ENCODE results near the gene MIA.

MIA gene

GRCh38 chr19:40747536-40747935, 27.8 kb upstream of the MIA start:
- no peak overlapping the region for H3K4me3 ChIP-seq (ENCODE audit: low read length)
- no peak overlapping the region for H2AFZ ChIP-seq (ENCODE audit: low read length)
- H3K79me2 ChIP-seq (ENCODE audit: low read length), result peaks cover 28% of the 10 kb centered on the region
- no peaks in the 10 kb centered on the region for H3K9me2 ChIP-seq (replicated peaks; ENCODE audit: insufficient read depth, low read length)
- TF ChIP-seq EZH2 (optimal IDR thresholded peaks at IDR 0.05; ENCODE audit: low read depth, low read length) (no peak), CTCF (IDR thresholded peaks at IDR 0.05; ENCODE audit: low read length) (no peak), EZH2phosphoT487 (IDR thresholded peaks at IDR 0.05; ENCODE audit: low read length) (no peak)
- H3K4me1 ChIP-seq (ENCODE audit: low read length), result 0 out of 2 replicates have a peak, but pooled peaks cover 5% of the 10 kb centered on the region
- no peak overlapping the region for H3K4me2 ChIP-seq (ENCODE audit: low read depth, low read length)
- no peaks in the 10 kb centered on the region for H3K9me3 ChIP-seq (replicated peaks; ENCODE audit: insufficient read depth, low read length)
- no peak overlapping the region for H3K9ac ChIP-seq (ENCODE audit: low read length)
- no peaks in the 10 kb centered on the region for H3K36me3 ChIP-seq (replicated peaks; ENCODE audit: insufficient read depth, low read length)
- no peak overlapping the region for H3K27ac ChIP-seq (ENCODE audit: low read length)
- DNase-seq, result no peak
- no peaks in the 10 kb centered on the region for H4K20me1 ChIP-seq (ENCODE audit: insufficient read depth, low read length)
- H3K27me3 ChIP-seq (replicated peaks; ENCODE audit: insufficient read depth, low read length), result no peaks in the 10 kb centered on the region
- H3F3A ChIP-seq (ENCODE audit: insufficient read depth, low read length), result peaks cover 6% of the 10 kb centered on the region

GRCh38 chr19:40750058-40750873, 25.1 kb upstream of the MIA start, which contains the start of gene ACTMAP:
TSS of gene ACTMAP (minus strand) at chr19:40750477. CDS start at chr19:40749803, 674 bp downstream.
- Histone ChIP-seq H3K4me1 (ENCODE audit: low read length) (0 out of 2 replicates have a peak, but pooled peaks cover 9% of the 10 kb centered on the region), H3K9ac (ENCODE audit: low read length) (peak within 1 kb of the TSS; percentile 95), H3K79me2 (ENCODE audit: low read length) (peaks cover 53% of the 10 kb centered on the region), H3K9me3 (replicated peaks; ENCODE audit: insufficient read depth, low read length) (no peaks in the 10 kb centered on the region), H3K4me2 (ENCODE audit: low read depth, low read length) (peak within 1 kb of the TSS; percentile 89), H4K20me1 (ENCODE audit: insufficient read depth, low read length) (peaks cover 10% of the 10 kb centered on the region), H3K4me3 (ENCODE audit: low read length) (peak within 1 kb of the TSS; percentile 83), H3K9me2 (replicated peaks; ENCODE audit: insufficient read depth, low read length) (no peaks in the 10 kb centered on the region), H3K27ac (ENCODE audit: low read length) (peak within 1 kb of the TSS; percentile 84), H2AFZ (ENCODE audit: low read length) (peak within 1 kb of the TSS; percentile 61), H3F3A (ENCODE audit: insufficient read depth, low read length) (peaks cover 6% of the 10 kb centered on the region), H3K36me3 (replicated peaks; ENCODE audit: insufficient read depth, low read length) (no peaks in the 10 kb centered on the region; the same call in 1 of the 2 replicates), H3K27me3 (replicated peaks; ENCODE audit: insufficient read depth, low read length) (no peaks in the 10 kb centered on the region)
- TF ChIP-seq EZH2 (optimal IDR thresholded peaks at IDR 0.05; ENCODE audit: low read depth, low read length) (no peak), EZH2phosphoT487 (IDR thresholded peaks at IDR 0.05; ENCODE audit: low read length) (no peak)
- peak; percentile 100 for DNase-seq

GRCh38 chr19:40750874-40751537, 24.3 kb upstream of the MIA start, which contains the start of gene SNRPA:
TSS of gene SNRPA (plus strand) at chr19:40751203. CDS start at chr19:40751409, 206 bp downstream.
- H3K4me3 ChIP-seq (ENCODE audit: low read length), result peak within 1 kb of the TSS; percentile 83
- H3K79me2 ChIP-seq (ENCODE audit: low read length), result peaks cover 61% of the 10 kb centered on the region
- peaks cover 18% of the 10 kb centered on the region for H4K20me1 ChIP-seq (ENCODE audit: insufficient read depth, low read length)
- no peaks in the 10 kb centered on the region for H3K9me2 ChIP-seq (replicated peaks; ENCODE audit: insufficient read depth, low read length)
- DNase-seq, result peak; percentile 98
- peak within 1 kb of the TSS; percentile 61 for H2AFZ ChIP-seq (ENCODE audit: low read length)
- H3K36me3 ChIP-seq (replicated peaks; ENCODE audit: insufficient read depth, low read length), result no peaks in the 10 kb centered on the region; the same call in 1 of the 2 replicates
- peaks cover 6% of the 10 kb centered on the region for H3F3A ChIP-seq (ENCODE audit: insufficient read depth, low read length)
- peak within 1 kb of the TSS; percentile 89 for H3K4me2 ChIP-seq (ENCODE audit: low read depth, low read length)
- TF ChIP-seq CTCF (IDR thresholded peaks at IDR 0.05; ENCODE audit: low read length), result no peak
- no peak for TF ChIP-seq EZH2phosphoT487 (IDR thresholded peaks at IDR 0.05; ENCODE audit: low read length)
- TF ChIP-seq EZH2 (optimal IDR thresholded peaks at IDR 0.05; ENCODE audit: low read depth, low read length), result no peak
- no peaks in the 10 kb centered on the region for H3K9me3 ChIP-seq (replicated peaks; ENCODE audit: insufficient read depth, low read length)
- no peaks in the 10 kb centered on the region for H3K27me3 ChIP-seq (replicated peaks; ENCODE audit: insufficient read depth, low read length)
- peak within 1 kb of the TSS; percentile 95 for H3K9ac ChIP-seq (ENCODE audit: low read length)
- 0 out of 2 replicates have a peak, but pooled peaks cover 9% of the 10 kb centered on the region for H3K4me1 ChIP-seq (ENCODE audit: low read length)
- H3K27ac ChIP-seq (ENCODE audit: low read length), result peak within 1 kb of the TSS; percentile 84

Data from MM.1S (cell line).